AG04449 (cell line): ENCODE measurements around the gene PCSK7.
"Not testable (repeated sequence)": the region's sequence is repeated elsewhere in the genome, so short reads cannot be mapped to it uniquely, and the experiment has no call there.

ENCODE experiments used
- CTCF ChIA-PET: fragments of 350-600 bp; formaldehyde crosslinking; extraction: SDS; loops from one replicate; lab custom pipeline; 2021; ENCODE audit warnings: antibody characterized with exemption; lab: Yijun Ruan, JAX
- POLR2A ChIA-PET: fragments of 400-600, 350-600 bp; formaldehyde crosslinking; extraction: SDS; loops from one replicate; lab custom pipeline; 2020; ENCODE audit warnings: antibody characterized with exemption, inconsistent platforms; lab: Yijun Ruan, JAX
- DNase-seq: peaks from one replicate; pipeline ENCODE4 v3.0.0-alpha.2; 2010; ENCODE audit warnings: low read depth, low spot score
- H3K4me3 ChIP-seq: 2 replicates; pipeline ENCODE4 v1.5.1; 2011; ENCODE audit warnings: low read depth, mild to moderate bottlenecking, control low read depth, low read length
- CTCF ChIP-seq: IDR thresholded peaks from one replicate; pipeline ENCODE4 v1.5.1; 2011; ENCODE audit warnings: mild to moderate bottlenecking, moderate library complexity, low read length, control low read depth, inconsistent platforms; ENCODE audit not compliant: insufficient read depth; ENCODE audit errors: missing control alignments

PCSK7 gene

GRCh38 chr11:117271208-117271607 lies 39.3 kb upstream of the PCSK7 start:
- H3K4me3 ChIP-seq = no peak overlapping the region
- ChIA-PET POLR2A (no interaction called here), CTCF (interaction anchor here (0.9 to 1.4 kb wide), 3 partner anchors 9 to 32 kb away, joined by 3 to 4 read pairs (median 4); no protein-coding TSS in a partner anchor)
- DNase-seq = no peak
- no peak for TF ChIP-seq CTCF

GRCh38 chr11:117269856-117270255 lies 38.0 kb upstream of the PCSK7 start:
- CTCF ChIA-PET = no interaction called here
- H3K4me3 ChIP-seq = no peak overlapping the region
- TF ChIP-seq CTCF = no peak
- DNase-seq = no peak
- POLR2A ChIA-PET = no interaction called here

- POLR2A ChIA-PET = no interaction called here
- CTCF ChIA-PET = no interaction called here
- H3K4me3 ChIP-seq = no peak overlapping the region
- DNase-seq = no peak
- no peak for TF ChIP-seq CTCF
Observed at GRCh38 chr11:117265745-117266144, 33.9 kb upstream of the PCSK7 start.

- H3K4me3 ChIP-seq, CTCF ChIA-PET, DNase-seq, POLR2A ChIA-PET: not testable (repeated sequence)
Observed at GRCh38 chr11:117264624-117265323, 32.9 kb upstream of the PCSK7 start.

GRCh38 chr11:117259417-117259816 lies 27.5 kb upstream of the PCSK7 start:
- ChIA-PET POLR2A (no interaction called here), CTCF (no interaction called here)
- no peak for DNase-seq
- H3K4me3 ChIP-seq = no peak overlapping the region
- no peak for TF ChIP-seq CTCF

GRCh38 chr11:117258576-117258975 lies 26.7 kb upstream of the PCSK7 start:
- ChIA-PET CTCF (no interaction called here), POLR2A (no interaction called here)
- TF ChIP-seq CTCF = no peak
- no peak for DNase-seq
- H3K4me3 ChIP-seq = no peak overlapping the region

- CTCF ChIA-PET = interaction anchor here (0.8 to 2.0 kb wide), 2 partner anchors 10 to 14 kb away, joined by 4 to 8 read pairs; no protein-coding TSS in a partner anchor
- no peak for TF ChIP-seq CTCF
- POLR2A ChIA-PET = no interaction called here
- H3K4me3 ChIP-seq = no peak overlapping the region
- DNase-seq = no peak
Observed at GRCh38 chr11:117256573-117256972, 24.7 kb upstream of the PCSK7 start.
